CD14-positive monocyte (primary cell): ENCODE measurements around the gene SETD1B. TPM values are rescaled to one million over a fixed set of nuclear protein-coding genes. Genes with fewer than 3 reads are reported as not detected.

Source experiments
- DNase-seq, 3 donors: peaks; one replicate each; pipeline ENCODE4 v3.0.0-alpha.2; 2011 to 2022
- H2AFZ ChIP-seq: 2 replicates; pipeline ENCODE4 v1.6.0; 2012; ENCODE audit warnings: mild to moderate bottlenecking, low read depth, low read length, inconsistent platforms; ENCODE audit not compliant: insufficient read depth, poor library complexity, severe bottlenecking
- H3K27ac ChIP-seq, 2 donors: 1 replicate in 1 of 2; 2 replicates in 1 of 2; pipeline ENCODE4 v1.5.1; 2012 to 2013; ENCODE audit warnings: low read length in 2 of 2, control low read depth in 1 of 2, inconsistent platforms in 1 of 2, low read depth in 1 of 2, mild to moderate bottlenecking in 1 of 2
- H3K27me3 ChIP-seq, 2 donors: one replicate each; pipeline versions ENCODE4 v1.6.0 to v1.6.1; 2011 to 2013; ENCODE audit warnings: low read length in 2 of 2; ENCODE audit not compliant: control insufficient read depth in 2 of 2, insufficient read depth in 2 of 2
- H3K36me3 ChIP-seq, 2 donors: replicated peaks in 1 of 2; 1 replicate in 1 of 2; 2 replicates in 1 of 2; pipeline versions ENCODE4 v1.5.1 to v1.6.1; 2012 to 2013; ENCODE audit warnings: low read length in 2 of 2, control low read depth in 1 of 2, inconsistent platforms in 1 of 2, mild to moderate bottlenecking in 1 of 2; ENCODE audit not compliant: insufficient read depth in 2 of 2, control insufficient read depth in 1 of 2
- H3K4me1 ChIP-seq, 2 donors: 1 replicate in 1 of 2; 2 replicates in 1 of 2; pipeline versions ENCODE4 v1.5.1 to v1.6.1; 2012 to 2013; ENCODE audit warnings: low read length in 2 of 2, control low read depth in 1 of 2, inconsistent platforms in 1 of 2, mild to moderate bottlenecking in 1 of 2, moderate library complexity in 1 of 2; ENCODE audit not compliant: insufficient read depth in 2 of 2, control insufficient read depth in 1 of 2
- H3K4me2 ChIP-seq: replicated peaks from 2 replicates; pipeline ENCODE3; 2012; ENCODE audit warnings: low read length, moderate library complexity, mild to moderate bottlenecking; ENCODE audit not compliant: poor library complexity, severe bottlenecking; ENCODE audit errors: extremely low read depth
- H3K4me3 ChIP-seq, 3 experiments: fragments of 200-600 bp in 1 of 3; sonication (generic) in 1 of 3; replicated peaks in 1 of 3; 1 replicate in 2 of 3; 2 replicates in 1 of 3; pipeline ENCODE4 v1.5.1; 2011 to 2013; ENCODE audit warnings: low read length in 3 of 3, mild to moderate bottlenecking in 3 of 3, control low read depth in 2 of 3, low read depth in 2 of 3, inconsistent platforms in 1 of 3, moderate library complexity in 1 of 3
- H3K79me2 ChIP-seq: 2 replicates; pipeline ENCODE4 v1.6.0; 2012; ENCODE audit warnings: mild to moderate bottlenecking, control low read depth, inconsistent platforms, low read length, moderate library complexity; ENCODE audit not compliant: insufficient read depth
- H3K9ac ChIP-seq: 2 replicates; pipeline ENCODE4 v1.6.0; 2017; ENCODE audit warnings: low read length, mild to moderate bottlenecking; ENCODE audit not compliant: insufficient read depth, poor library complexity, severe bottlenecking
- H3K9me3 ChIP-seq, 2 donors: replicated peaks in 1 of 2; 1 replicate in 1 of 2; 2 replicates in 1 of 2; pipeline versions ENCODE4 v1.5.1 to v1.6.1; 2012 to 2013; ENCODE audit warnings: low read length in 2 of 2, control low read depth in 1 of 2; ENCODE audit not compliant: control insufficient read depth in 1 of 2, insufficient read depth in 1 of 2
- H4K20me1 ChIP-seq: 2 replicates; pipeline ENCODE4 v1.6.0; 2012; ENCODE audit warnings: mild to moderate bottlenecking, low read length, control low read depth, moderate library complexity; ENCODE audit not compliant: insufficient read depth
- H3K27ac Mint-ChIP-seq, 7 donors: one replicate each; pipeline ENCODE4 v1.8.0; 2020; ENCODE audit warnings: mild to moderate bottlenecking in 7 of 7, mixed read lengths in 7 of 7, moderate library complexity in 6 of 7, inconsistent platforms in 2 of 7
- H3K27me3 Mint-ChIP-seq, 3 donors: one replicate each; pipeline ENCODE4 v1.8.0; 2021 to 2022; ENCODE audit warnings: low read depth in 3 of 3, mild to moderate bottlenecking in 3 of 3, mixed read lengths in 3 of 3, moderate library complexity in 3 of 3, inconsistent platforms in 1 of 3
- H3K36me3 Mint-ChIP-seq, 2 donors: one replicate each; pipeline ENCODE4 v1.8.0; 2020; ENCODE audit warnings: mixed read lengths in 2 of 2, inconsistent platforms in 1 of 2, mild to moderate bottlenecking in 1 of 2
- H3K4me1 Mint-ChIP-seq: one replicate; pipeline ENCODE4 v1.8.0; 2020; ENCODE audit warnings: mild to moderate bottlenecking, mixed read lengths
- H3K4me3 Mint-ChIP-seq, 2 donors: one replicate each; pipeline ENCODE4 v1.8.0; 2020; ENCODE audit warnings: mild to moderate bottlenecking in 2 of 2, mixed read lengths in 2 of 2, moderate library complexity in 1 of 2
- H3K9me3 Mint-ChIP-seq, 7 donors: one replicate each; pipeline ENCODE4 v1.8.0; 2020 to 2022; ENCODE audit warnings: mixed read lengths in 7 of 7, mild to moderate bottlenecking in 6 of 7, moderate library complexity in 6 of 7, inconsistent platforms in 2 of 7
- CTCF ChIP-seq: fragments of 200-600 bp; IDR thresholded peaks from one replicate; pipeline ENCODE4 v1.8.0; 2022; ENCODE audit warnings: antibody characterized with exemption, mild to moderate bottlenecking
- WGBS: methylation state at CpG from one replicate; pipeline ENCODE4 v1.1.5; 2013; ENCODE audit warnings: missing lambda C conversion rate; ENCODE audit not compliant: insufficient coverage; 5-methylcytosine and 5-hydroxymethylcytosine counted together
- intact Hi-C, 2 donors: fragments of 100-400 bp; cut with micrococcal nuclease; formaldehyde crosslinking; loops; one replicate each; pipeline versions ENCODE4 v1.15.0 to v1.15.1; 2023
- polyA plus RNA-seq, 3 donors: library from polyadenylated mRNA; depleted of rRNA in 1 of 3; unstranded in 2 of 3; stranded (reverse) in 1 of 3; fragments of 300-500 nt in 2 of 3; fragments of >200 nt in 1 of 3; fragmentation: Illumina TruSeq in 2 of 3; gene quantifications; 1 replicate in 2 of 3; 2 replicates in 1 of 3; pipeline ENCODE4 v1.2.3, GENCODE V29; 2012 to 2021

Gene SETD1B
- polyA plus RNA-seq, 3 donors, result 0.28 to 9.0 (median 0.60) TPM

GRCh38 chr12:121823727-121824115 lies 19.9 kb downstream of the SETD1B start:
- no peaks in the 10 kb centered on the region for H3K27me3 ChIP-seq
- peaks cover 83 to 97% of the 10 kb centered on the region in 2 donors for H3K36me3 ChIP-seq
- H3K79me2 ChIP-seq, result peaks cover 46% of the 10 kb centered on the region
- no peak overlapping the region for H3K4me3 ChIP-seq
- H3K9me3 Mint-ChIP-seq, result no peaks in the 10 kb centered on the region
- H3K36me3 Mint-ChIP-seq, result peaks cover 69 to 100% of the 10 kb centered on the region in 2 donors
- H3K4me2 ChIP-seq, result no peak overlapping the region
- no peaks in the 10 kb centered on the region for H3K4me1 Mint-ChIP-seq
- no peaks in the 10 kb centered on the region for H3K4me1 ChIP-seq
- intact Hi-C loops, result no loop called here
- H2AFZ ChIP-seq, result no peak overlapping the region
- no peaks in the 10 kb centered on the region for H3K9me3 ChIP-seq
- no peak overlapping the region for H3K9ac ChIP-seq
- no peak overlapping the region for H3K4me3 Mint-ChIP-seq
- peak overlapping the region in 1 of 7 donors; percentile 64 for H3K27ac Mint-ChIP-seq
- peaks cover 0 to 3% (median 0%) of the 10 kb centered on the region in 3 donors for H3K27me3 Mint-ChIP-seq
- H3K27ac ChIP-seq, result peak overlapping the region in 1 of 2 donors; percentile 20
- TF ChIP-seq CTCF, result no peak
- peaks cover 97% of the 10 kb centered on the region for H4K20me1 ChIP-seq
- 96% methylated on average over 8 of the region's 12 CpGs for WGBS
- DNase-seq, result no peak

GRCh38 chr12:121825041-121825523 lies 21.3 kb downstream of the SETD1B start:
- Mint-ChIP-seq H3K9me3 (no peaks in the 10 kb centered on the region), H3K27ac (peak overlapping the region in 1 of 7 donors; percentile 55), H3K4me1 (no peaks in the 10 kb centered on the region), H3K27me3 (peaks cover 0 to 3% (median 0%) of the 10 kb centered on the region in 3 donors), H3K4me3 (no peak overlapping the region), H3K36me3 (peaks cover 69 to 100% of the 10 kb centered on the region in 2 donors)
- intact Hi-C loops, result no loop called here
- no peak for DNase-seq
- Histone ChIP-seq H3K9ac (no peak overlapping the region), H3K27me3 (no peaks in the 10 kb centered on the region), H3K4me2 (no peak overlapping the region), H3K79me2 (peaks cover 34% of the 10 kb centered on the region), H3K27ac (no peak overlapping the region), H4K20me1 (peaks cover 98% of the 10 kb centered on the region), H2AFZ (no peak overlapping the region), H3K4me3 (no peak overlapping the region), H3K4me1 (no peaks in the 10 kb centered on the region), H3K36me3 (peaks cover 85 to 97% of the 10 kb centered on the region in 2 donors), H3K9me3 (no peaks in the 10 kb centered on the region)
- no peak for TF ChIP-seq CTCF
- 96% methylated on average over 14 of the region's 18 CpGs for WGBS
